Sigmoid colon (tissue), 4 donors: ENCODE data around the gene PDE9A.
A peak's percentile ranks its signal among the peaks of the same experiment; 100 is the strongest.

Experiments used
- POLR2A ChIP-seq, 2 donors: fragments of 450-650 bp; IDR thresholded peaks; one replicate each; pipeline ENCODE4 v1.6.1; 2016; ENCODE audit warnings: antibody characterized with exemption in 2 of 2, mild to moderate bottlenecking in 2 of 2, moderate library complexity in 2 of 2
- POLR2AphosphoS5 ChIP-seq, 4 donors: sonication (generic); formaldehyde crosslinking; IDR thresholded peaks; one replicate each; pipeline ENCODE4 v1.6.1; 2017; ENCODE audit warnings: antibody characterized with exemption in 4 of 4

- TF ChIP-seq POLR2AphosphoS5 (IDR thresholded peaks at IDR 0.05) (peak in 2 of 4 donors; percentile 23 to 29), POLR2A (IDR thresholded peaks at IDR 0.05) (no peak)
Measured at GRCh38 chr21:42657676-42658319, 4.4 kb downstream of the PDE9A start.
